Midbrain (tissue), 1 donor: ENCODE measurements around the gene CCDC28B.

ENCODE experiments used
- DNase-seq: peaks from one replicate; lab custom pipeline; 2025; lab: John Stamatoyannopoulos, UW

The CCDC28B gene

GRCh38 chr1:32221980-32222755 is 21.8 kb downstream of the CCDC28B start, which contains the start of the genes EIF3I and TMEM234:
Gene EIF3I (plus strand): TSS chr1:32222407. CDS start chr1:32222442, 35 bp downstream.
Gene TMEM234 (minus strand): TSS chr1:32222353. CDS start chr1:32222322, 31 bp downstream.
- DNase-seq = peak; percentile 94

GRCh38 chr1:32223683-32224082 is 23.3 kb downstream of the CCDC28B start:
- DNase-seq = no peak

GRCh38 chr1:32224285-32224684 is 23.9 kb downstream of the CCDC28B start:
- DNase-seq = no peak

- no peak for DNase-seq
Observed at GRCh38 chr1:32228771-32229170, 28.4 kb downstream of the CCDC28B start.

GRCh38 chr1:32231843-32232432 is 31.5 kb downstream of the CCDC28B start:
- no peak for DNase-seq

GRCh38 chr1:32232558-32233304 is 32.3 kb downstream of the CCDC28B start:
- no peak for DNase-seq

- DNase-seq = no peak
Observed at GRCh38 chr1:32234792-32235191, 34.4 kb downstream of the CCDC28B start.

GRCh38 chr1:32239337-32239736 is 38.9 kb downstream of the CCDC28B start:
- DNase-seq = no peak

GRCh38 chr1:32239790-32240139 is 39.4 kb downstream of the CCDC28B start:
- no peak for DNase-seq

- DNase-seq = peak; percentile 56
Observed at GRCh38 chr1:32240140-32240951, 40.0 kb downstream of the CCDC28B start.

- DNase-seq = peak; percentile 43
Observed at GRCh38 chr1:32241001-32241763, 40.8 kb downstream of the CCDC28B start.

- peak; percentile 55 for DNase-seq
Observed at GRCh38 chr1:32242341-32242851, 42.0 kb downstream of the CCDC28B start.

- no peak for DNase-seq
Observed at GRCh38 chr1:32246888-32247273, 46.5 kb downstream of the CCDC28B start, which contains the start of gene FAM167B. Gene FAM167B (plus strand): TSS chr1:32247222. CDS start chr1:32247422, 200 bp downstream.

- DNase-seq = no peak
Observed at GRCh38 chr1:32247452-32247851, 47.1 kb downstream of the CCDC28B start.

- DNase-seq = no peak
Observed at GRCh38 chr1:32247983-32248889, 47.8 kb downstream of the CCDC28B start.

- no peak for DNase-seq
Observed at GRCh38 chr1:32249831-32250525, 49.6 kb downstream of the CCDC28B start.

- DNase-seq = no peak
Observed at GRCh38 chr1:32250893-32251716, 50.7 kb downstream of the CCDC28B start, which contains the start of gene LCK. Gene LCK (plus strand): TSS chr1:32251265. CDS start chr1:32274330, 23,065 bp downstream.
